SK-N-MC (cell line): ENCODE data around the gene CLEC2L.

Experiments
- EZH2 ChIP-seq: fragments of 200-600 bp; sonication (generic); IDR thresholded peaks from one replicate; pipeline ENCODE4 v1.6.1; 2017; ENCODE audit warnings: antibody characterized with exemption
- FOXP2 ChIP-seq: optimal IDR thresholded peaks from 2 replicates; pipeline ENCODE3; 2011; ENCODE audit warnings: mild to moderate bottlenecking, moderate library complexity; ENCODE audit not compliant: insufficient read depth; ENCODE audit errors: extremely low read length, control extremely low read depth
- POLR2AphosphoS5 ChIP-seq: IDR thresholded peaks from 2 replicates; pipeline ENCODE4 v1.6.1; 2012; ENCODE audit warnings: mild to moderate bottlenecking, low read depth, low read length, borderline replicate concordance

DNA sequence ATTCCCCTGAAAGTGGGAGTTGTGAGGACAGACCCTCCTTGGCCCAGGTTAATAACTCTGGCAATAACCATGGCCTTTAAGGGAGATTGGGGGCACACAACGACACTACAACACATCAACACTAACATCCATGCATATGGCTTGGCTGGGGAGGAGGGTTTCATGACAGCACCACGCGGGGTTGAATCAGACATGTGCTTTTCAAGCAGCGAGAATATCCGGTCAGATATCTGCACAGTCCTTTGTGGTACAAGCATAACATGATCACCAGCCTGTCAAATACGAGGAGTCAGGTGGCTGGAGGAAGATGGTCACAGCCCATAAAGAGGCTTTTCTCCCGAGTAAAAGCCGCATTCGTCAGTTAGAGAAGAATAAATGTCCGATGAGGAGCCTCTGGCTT, 27.0 kb upstream of the CLEC2L start:
- no peak for TF ChIP-seq POLR2AphosphoS5
- no peak for TF ChIP-seq EZH2
- no peak for TF ChIP-seq FOXP2
